Measurements from ENCODE around the gene CAP1.

CAP1 gene

DNA sequence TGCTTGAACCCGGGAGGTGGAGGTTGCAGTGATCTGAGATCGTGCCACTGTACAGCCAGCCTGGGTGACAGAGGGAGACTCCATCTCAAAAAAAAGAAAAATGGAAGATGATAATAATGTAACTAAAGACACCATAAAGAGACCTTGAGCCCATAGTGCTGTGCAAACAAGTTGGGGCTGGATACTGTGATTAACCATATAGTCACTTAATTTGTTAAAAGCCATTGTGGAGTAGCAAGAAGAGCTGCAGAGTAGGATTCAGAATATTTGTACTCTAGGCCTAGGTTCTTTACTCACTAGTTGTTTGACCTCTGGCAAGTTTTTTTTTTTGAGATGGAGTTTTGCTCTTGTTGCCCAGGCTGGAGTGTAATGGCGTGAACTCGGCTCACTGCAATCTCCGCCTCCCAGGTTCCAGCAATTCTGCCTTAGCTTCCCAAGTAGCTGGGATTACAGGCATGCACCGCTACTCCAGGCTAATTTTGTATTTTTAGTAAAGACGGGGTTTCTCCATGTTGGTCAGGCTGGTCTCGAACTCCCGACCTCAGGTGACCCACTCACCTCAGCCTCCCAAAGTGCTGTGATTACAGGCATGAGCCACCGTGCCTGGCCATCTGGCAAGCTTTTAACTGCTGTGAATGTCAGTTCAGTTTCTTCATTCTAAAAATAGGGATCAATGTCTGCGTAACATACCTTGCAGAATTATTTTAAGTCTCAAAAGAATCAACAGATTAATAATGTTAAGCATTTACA lies 12.8 kb downstream of the CAP1 start:
- TF ChIP-seq, protein P1, sequence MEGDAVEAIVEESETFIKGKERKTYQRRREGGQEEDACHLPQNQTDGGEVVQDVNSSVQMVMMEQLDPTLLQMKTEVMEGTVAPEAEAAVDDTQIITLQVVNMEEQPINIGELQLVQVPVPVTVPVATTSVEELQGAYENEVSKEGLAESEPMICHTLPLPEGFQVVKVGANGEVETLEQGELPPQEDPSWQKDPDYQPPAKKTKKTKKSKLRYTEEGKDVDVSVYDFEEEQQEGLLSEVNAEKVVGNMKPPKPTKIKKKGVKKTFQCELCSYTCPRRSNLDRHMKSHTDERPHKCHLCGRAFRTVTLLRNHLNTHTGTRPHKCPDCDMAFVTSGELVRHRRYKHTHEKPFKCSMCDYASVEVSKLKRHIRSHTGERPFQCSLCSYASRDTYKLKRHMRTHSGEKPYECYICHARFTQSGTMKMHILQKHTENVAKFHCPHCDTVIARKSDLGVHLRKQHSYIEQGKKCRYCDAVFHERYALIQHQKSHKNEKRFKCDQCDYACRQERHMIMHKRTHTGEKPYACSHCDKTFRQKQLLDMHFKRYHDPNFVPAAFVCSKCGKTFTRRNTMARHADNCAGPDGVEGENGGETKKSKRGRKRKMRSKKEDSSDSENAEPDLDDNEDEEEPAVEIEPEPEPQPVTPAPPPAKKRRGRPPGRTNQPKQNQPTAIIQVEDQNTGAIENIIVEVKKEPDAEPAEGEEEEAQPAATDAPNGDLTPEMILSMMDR (IDR thresholded peaks at IDR 0.05; ENCODE audit: extremely low read depth, missing control alignments), result no peak
- DNase-seq (ENCODE audit: low spot score), result no peak

DNA sequence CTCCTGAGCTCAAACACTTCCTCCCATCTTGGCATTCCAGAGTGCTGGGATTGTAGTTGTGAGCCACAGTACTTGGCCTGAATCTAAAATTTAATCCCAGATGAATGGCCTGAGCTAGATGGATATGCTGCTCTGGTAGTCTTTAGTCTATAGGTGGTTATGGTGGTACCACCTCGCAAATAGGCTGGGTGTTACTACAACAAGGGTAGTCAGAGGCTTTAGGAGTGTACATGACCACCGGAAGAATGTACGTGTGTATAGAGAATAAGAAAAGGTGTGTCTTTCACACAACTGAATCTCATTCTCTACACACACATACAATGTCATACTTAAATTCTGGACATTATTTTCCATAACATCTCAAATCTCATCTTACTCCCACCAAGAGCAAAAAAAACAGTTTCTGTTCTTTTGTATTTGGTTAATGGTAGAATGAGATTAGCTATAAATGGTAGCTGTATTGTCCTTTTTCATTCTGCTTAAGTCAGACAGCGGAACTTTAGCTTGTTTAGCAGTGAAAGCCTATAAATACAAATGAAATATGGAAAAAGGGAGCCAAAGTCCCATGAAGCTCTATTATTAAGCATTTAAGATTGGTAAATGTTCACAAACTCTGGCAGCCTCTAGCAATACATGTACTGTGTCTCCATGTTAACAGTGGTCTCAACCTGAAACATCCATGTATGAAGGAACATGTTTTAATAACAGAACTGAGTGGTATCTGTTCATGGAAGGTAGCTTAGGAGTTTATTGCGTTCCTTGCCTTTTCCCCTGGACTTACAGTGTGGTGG lies 16.2 kb downstream of the CAP1 start:
- DNase-seq (ENCODE audit: low spot score), result no peak
- TF ChIP-seq, protein P1 (IDR thresholded peaks at IDR 0.05; ENCODE audit: extremely low read depth, missing control alignments), result no peak

DNA sequence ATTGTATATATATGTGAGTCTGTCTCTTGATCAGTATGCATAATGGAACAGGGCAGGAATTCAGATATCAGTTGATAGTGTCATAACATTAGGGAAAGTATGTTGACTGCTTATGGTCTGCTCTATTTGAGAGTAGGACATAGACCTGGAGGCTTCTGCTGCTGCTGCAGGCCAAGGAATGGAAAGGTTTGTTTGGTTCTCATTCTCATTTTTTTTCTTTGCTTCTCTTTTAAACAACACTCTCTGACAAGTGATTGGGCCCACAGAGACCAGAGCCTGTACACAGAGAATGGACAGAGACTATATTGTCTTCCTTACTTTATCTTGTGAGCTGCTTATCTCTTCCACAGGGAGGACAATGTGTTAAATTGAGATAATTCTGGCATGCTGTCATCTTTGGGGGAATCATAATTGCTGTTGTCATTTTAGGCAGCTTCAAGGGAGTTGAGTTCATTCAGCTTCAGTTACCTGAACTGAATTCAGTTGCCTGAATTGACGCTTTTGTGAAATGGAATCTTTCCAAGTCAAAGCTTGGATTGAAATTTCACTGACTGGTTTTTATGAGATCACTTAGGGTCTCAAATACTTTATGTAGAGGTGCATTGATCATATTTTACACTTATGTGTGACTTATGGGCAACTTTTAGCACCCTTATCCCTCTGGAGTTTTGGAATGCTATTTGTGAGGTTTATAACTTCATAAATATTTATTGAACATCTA lies 16.9 kb downstream of the CAP1 start:
- TF ChIP-seq, protein P1 (IDR thresholded peaks at IDR 0.05; ENCODE audit: extremely low read depth, missing control alignments), result no peak
- no peak for DNase-seq (ENCODE audit: low spot score)

DNA sequence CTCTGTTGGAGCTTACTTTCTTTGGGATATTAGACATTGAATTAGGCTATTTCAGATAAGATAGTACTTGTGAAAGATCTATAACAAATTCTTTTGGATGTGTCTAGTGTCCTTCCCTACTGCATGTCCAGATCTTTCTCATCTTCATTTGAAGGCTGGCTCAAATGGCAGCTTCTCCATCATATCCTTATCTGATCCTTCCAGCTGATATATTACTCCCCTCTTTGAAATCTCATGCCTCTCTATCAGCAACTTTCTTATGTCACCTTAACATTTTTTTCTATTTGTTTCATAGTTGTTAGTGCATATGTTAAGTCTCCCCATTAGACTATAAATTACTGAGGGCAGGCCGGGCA lies 17.5 kb downstream of the CAP1 start:
- no peak for DNase-seq (ENCODE audit: low spot score)
- TF ChIP-seq, protein P1 (IDR thresholded peaks at IDR 0.05; ENCODE audit: extremely low read depth, missing control alignments), result no peak

DNA sequence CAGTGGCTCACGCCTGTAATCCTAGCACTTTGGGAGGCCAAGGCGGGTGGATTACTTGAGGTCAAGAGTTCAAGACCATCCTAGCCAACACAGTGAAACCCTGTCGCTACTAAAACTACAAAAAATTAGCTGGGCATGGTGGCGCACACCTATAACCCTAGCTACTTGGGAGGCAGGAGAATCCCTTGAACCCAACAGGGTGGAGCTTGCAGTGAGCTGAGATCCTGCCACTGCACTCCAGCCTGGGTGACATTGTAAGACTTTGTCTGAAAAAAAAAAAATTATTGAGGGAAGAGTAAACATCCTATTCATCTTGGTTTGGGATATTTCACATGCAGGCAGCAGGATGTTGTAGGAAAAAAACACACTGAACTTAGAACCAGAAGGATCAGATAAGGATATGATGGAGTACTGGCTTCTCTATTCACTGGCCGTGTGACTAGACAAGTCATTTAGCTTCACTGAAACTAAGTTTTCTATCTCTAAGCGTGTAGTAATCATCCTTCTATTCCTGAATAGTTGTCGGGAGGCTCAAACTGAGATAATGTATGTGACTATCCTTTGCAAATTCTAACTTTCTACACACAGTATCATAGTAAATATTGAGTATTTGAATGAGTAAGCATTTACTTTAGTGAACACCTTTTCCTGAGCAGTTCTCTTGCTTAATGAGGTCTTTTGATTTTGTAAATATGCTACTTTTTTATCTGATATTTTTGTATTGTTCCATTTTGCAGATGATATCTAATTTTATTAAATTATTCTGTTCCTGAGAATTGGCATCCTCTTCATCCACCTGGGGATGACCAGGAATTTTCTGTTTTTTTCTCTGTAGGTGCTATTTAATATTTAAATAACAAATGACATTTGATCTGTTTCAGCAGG lies 18.2 kb downstream of the CAP1 start:
- no peak for DNase-seq (ENCODE audit: low spot score)
- TF ChIP-seq, protein P1 (IDR thresholded peaks at IDR 0.05; ENCODE audit: extremely low read depth, missing control alignments), result no peak

GRCh38 chr1:40059338-40059959 lies 18.9 kb downstream of the CAP1 start:
- DNase-seq (ENCODE audit: low spot score), result no peak
- TF ChIP-seq, protein P1 (IDR thresholded peaks at IDR 0.05; ENCODE audit: extremely low read depth, missing control alignments), result no peak

Data from GM20000 (cell line).